T-helper 2 cell treated with Interferon-gamma antibody and Interleukin-4, amounts not matched to agents 100 ng/mL and 5 ng/mL, for 36 hours (primary cell): ENCODE measurements around the gene FSCB. TPM values are rescaled to one million over a fixed set of nuclear protein-coding genes. Genes with fewer than 3 reads are reported as not detected.
"Not testable (repeated sequence)": the region's sequence is repeated elsewhere in the genome, so short reads cannot be mapped to it uniquely, and the experiment has no call there.

Experiments used
- intact Hi-C: fragments of 100-400 bp; cut with micrococcal nuclease; formaldehyde crosslinking; loops from one replicate; pipeline ENCODE4 v1.15.1; 2023
- total RNA-seq: library from RNA; stranded (reverse); gene quantifications from 2 replicates; pipeline ENCODE4 v1.2.3, GENCODE V29; 2022

The FSCB gene
- total RNA-seq = not detected in 2 replicates

GRCh38 chr14:44507183-44507582, at the start of gene FSCB:
Gene FSCB (minus strand): TSS chr14:44507283. CDS start chr14:44506987, 296 bp downstream.
- intact Hi-C loops = no loop called here

DNA sequence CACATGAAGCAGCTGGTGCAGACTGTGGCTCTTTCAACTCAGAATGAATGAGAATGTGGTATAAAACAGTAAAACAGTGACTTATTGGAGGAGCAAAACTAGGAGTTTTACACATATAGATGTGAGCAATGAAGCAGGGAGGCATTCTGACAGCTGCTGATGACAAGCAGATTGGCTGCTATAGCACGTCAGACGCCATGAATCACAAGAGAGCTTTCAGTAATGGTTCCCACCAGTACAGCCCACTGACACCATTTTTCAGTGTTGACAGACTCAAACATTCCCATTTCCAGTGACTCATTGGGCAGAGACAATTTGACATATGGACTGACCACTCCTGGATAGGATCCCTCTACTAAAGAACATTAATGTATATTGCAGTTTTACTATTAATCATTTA, 24.6 kb upstream of the FSCB start:
- intact Hi-C loops = no loop called here

GRCh38 chr14:44530475-44530874, 23.4 kb upstream of the FSCB start:
- intact Hi-C loops = no loop called here

DNA sequence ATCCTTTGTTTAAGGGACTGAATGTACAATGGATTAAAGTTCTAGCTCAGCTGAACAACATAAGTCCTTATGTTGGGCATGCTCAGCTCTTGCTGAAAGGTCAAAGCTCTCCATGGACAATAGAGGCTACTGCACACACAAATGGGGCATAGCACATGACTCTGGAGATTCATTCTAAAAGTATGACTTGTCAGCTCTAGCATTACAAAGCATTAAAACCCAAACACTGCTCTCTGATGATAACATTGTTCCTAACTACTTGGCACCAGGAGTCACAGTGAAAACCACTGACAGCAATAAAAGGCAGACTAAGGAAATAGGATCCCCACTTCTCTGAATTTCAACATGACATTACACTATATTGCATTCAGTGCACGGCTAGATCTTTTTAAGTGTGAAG, 21.9 kb upstream of the FSCB start:
- intact Hi-C loops = no loop called here

DNA sequence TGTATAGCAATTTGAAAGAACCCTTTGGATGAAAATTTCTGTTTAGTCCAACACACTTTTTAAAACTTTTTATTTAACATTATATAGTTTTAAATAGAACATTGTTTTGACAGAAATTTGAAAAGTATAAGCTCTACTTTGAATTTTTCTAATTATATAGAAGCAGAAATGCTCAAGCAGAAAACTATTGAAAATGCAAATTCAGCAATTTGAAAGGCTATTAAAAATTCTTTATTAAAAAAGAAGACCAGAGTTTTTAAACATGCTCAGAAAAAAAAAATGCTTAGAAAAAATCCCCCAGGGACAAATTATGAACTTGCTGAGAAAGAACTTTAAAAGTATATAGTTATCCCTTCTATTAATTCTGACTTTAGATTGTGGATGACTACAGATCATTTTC, 21.1 kb upstream of the FSCB start:
- intact Hi-C loops = no loop called here

- intact Hi-C loops = no loop called here
Observed at GRCh38 chr14:44525237-44525636, 18.2 kb upstream of the FSCB start.

DNA sequence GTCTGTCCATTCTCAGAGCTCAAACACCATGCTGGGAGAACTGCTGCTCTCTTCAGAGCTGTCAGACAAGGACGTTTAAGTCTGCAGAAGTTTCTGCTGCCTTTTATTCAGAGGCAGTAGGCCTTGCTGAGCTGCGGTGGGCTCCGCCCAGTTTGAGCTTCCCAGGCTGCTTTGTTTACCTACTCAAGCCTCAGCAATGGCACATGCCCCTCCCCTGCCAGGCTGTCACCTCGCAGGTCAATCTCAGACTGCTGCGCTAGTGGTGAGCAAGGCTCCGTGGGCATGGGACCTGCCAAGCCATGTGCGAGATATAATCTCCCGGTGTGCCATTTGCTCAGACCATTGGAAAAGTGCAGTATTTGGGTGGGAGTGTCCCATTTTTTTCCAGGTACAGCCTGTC, 8.6 kb upstream of the FSCB start:
- intact Hi-C loops = not testable (repeated sequence)

GRCh38 chr14:44508834-44509233, 1.8 kb upstream of the FSCB start:
- intact Hi-C loops = no loop called here

- intact Hi-C loops = no loop called here
Observed at GRCh38 chr14:44505588-44505987, 1.5 kb downstream of the FSCB start.

GRCh38 chr14:44497148-44497547, 9.9 kb downstream of the FSCB start:
- intact Hi-C loops = no loop called here

DNA sequence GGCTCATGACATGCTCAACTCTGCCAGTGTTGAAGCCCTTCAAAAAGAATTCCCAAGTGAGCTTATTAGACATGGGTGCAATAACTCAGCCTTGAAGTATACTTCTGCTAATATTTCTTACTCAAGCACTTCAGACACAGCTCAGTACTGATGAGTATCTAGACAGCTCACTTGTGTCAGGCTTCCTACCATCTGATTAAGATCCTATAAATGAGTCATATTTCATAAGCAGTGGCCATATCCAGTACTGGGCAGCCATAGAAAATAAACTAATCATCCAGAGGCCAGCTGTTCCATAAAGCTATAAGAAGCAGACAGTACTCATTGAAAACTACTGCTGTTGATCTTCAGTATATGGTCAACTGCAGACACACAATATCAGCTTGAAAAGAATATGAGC, 12.9 kb downstream of the FSCB start:
- intact Hi-C loops = no loop called here

DNA sequence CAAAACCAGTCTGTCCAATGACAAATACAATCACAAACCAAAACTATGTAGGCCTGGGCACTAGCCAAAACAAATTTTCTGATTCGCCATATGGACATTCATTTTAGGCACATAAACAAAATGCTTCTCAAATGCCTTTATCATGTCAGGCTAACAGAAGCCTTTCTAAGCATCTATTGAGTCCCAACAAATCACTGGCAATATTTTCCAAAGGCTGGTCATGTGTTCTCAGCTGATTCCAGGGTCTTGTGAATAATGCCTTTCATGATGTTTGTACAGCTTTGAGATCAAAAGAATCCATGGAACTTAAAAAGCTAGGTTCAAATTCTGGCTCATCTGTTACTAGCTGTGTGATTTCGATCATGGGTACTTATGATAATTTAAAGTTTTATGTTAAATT, 16.1 kb downstream of the FSCB start:
- intact Hi-C loops = no loop called here

- intact Hi-C loops = no loop called here
Observed at GRCh38 chr14:44477953-44478352, 29.1 kb downstream of the FSCB start.

GRCh38 chr14:44468771-44469170, 38.3 kb downstream of the FSCB start:
- intact Hi-C loops = no loop called here

- intact Hi-C loops = no loop called here
Observed at GRCh38 chr14:44463356-44464004, 43.6 kb downstream of the FSCB start.

- intact Hi-C loops = no loop called here
Observed at GRCh38 chr14:44462381-44462780, 44.7 kb downstream of the FSCB start.

GRCh38 chr14:44461811-44462210, 45.3 kb downstream of the FSCB start:
- intact Hi-C loops = no loop called here
